HG03575 (cell line): ENCODE data around the gene SPIN2B.
"Not testable (repeated sequence)": the region's sequence is repeated elsewhere in the genome, so short reads cannot be mapped to it uniquely, and the experiment has no call there.

Experiments used
- ATAC-seq: cut with Tn5 transposase; IDR thresholded peaks from one replicate; pipeline ENCODE4 v1.9.1; 2021; ENCODE audit not compliant: unreplicated experiment, insufficient number of reproducible peaks, low FRiP score; ENCODE audit errors: extremely low read depth

SPIN2B gene

DNA sequence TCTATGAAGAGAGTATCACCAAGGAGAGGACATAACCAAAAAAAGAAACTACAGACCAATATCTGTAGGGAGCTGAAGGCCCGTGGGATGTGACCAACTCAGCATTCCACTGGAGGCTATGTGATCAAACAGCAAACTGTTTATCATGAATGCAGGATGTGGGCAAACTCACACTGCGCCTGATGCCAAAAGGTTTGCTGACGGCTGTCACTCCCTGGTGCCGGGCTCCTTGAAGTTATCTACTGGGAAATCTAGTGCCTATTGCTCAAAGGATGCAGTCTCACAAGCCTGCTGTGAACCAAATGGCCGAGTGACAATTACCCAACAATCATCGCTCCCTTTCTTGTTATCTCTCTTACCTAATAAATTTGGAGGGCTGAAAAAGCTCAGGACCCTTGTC lies 18.4 kb downstream of the SPIN2B start:
- ATAC-seq: not testable (repeated sequence)

DNA sequence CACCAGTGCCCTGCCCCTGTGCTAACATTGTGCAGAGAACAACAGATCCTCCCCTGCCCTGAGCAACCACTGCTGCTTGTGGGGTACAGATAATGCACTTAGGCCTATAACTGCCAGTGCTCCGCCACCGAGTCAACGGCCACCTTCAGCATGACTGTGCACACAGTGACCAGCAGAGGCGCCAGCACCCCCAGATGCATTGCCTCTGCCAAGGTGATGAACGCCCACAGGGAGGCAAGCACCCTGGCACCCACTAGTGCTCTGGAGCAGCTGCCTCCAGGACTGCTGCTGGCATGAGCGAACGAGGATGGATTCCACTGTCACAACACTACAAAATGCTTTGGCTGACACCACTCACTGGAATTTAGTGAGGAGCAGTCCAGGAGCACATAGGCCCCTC lies 38.2 kb downstream of the SPIN2B start:
- no peak for ATAC-seq

DNA sequence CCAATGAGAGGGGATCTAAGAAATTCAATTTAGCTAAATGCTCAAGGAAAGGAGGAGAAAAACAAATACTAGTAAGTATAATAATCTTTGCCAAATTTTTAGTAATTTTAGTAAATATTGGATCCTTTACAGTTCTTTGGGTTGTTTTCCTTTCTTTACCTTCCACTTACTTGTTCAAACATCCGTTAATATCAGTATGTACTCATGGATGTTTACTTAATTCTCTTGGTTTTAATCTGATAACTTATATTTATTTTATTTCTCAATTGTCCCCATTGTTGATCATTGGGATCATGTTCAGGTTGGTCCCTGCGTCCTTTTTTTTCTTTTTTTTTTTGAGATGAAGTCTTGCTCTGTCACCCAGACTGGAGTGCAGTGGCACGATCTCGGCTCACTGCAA lies 46.9 kb downstream of the SPIN2B start:
- no peak for ATAC-seq

DNA sequence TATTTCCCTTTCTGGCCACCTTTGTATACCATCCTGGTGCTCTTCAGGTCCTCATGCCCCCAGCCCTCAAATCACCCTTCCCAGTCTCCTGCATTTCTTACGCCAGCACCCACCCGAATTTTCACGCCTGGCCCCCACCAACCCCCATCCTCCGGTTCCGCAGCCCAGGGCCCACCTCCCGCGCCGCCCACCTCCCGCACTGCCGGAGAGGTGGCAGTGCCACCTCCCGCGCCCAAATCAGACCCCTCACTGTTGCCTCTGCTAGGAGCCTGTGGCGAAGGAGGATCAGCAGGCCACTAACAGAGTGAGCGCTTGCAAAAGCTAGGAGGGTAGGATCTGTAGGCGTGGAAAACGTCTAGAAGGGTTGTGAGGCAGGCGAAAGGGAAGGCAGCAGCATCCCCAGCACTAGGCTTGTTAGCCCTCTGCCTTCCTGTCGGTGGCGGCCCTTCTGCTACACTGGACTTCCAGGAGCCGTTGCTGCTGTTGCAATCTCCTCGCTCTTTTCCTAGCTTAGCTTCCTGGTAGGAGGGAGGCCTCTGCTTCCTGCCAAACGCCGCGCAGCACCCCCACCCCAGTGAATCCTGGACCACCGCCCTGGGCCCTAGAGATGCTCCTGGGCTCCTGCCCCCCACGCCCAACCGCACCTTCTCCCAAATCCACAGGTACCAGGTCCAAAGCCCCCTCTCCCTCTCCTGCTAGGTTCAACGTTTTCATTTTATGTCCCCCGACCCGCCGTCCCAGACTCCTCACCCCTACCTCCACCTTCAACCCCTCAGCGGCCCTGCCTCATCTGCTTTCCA lies 51.0 kb downstream of the SPIN2B start:
- ATAC-seq: no peak
